HL-60 (cell line): ENCODE measurements around the gene DYSF.

ENCODE experiments used
- DNase-seq, 2 experiments: peaks; one replicate each; pipeline ENCODE4 v3.0.0-alpha.2; 2010 to 2020; ENCODE audit warnings: low read depth in 1 of 2, low spot score in 1 of 2
- H3K27ac ChIP-seq: fragments of 250-450 bp; sonication (Bioruptor Pico); replicated peaks from 2 replicates; pipeline ENCODE4 v1.5.1; 2020; ENCODE audit warnings: mild to moderate bottlenecking, moderate library complexity
- H3K27me3 ChIP-seq: fragments of 250-450 bp; sonication (Bioruptor Pico); 2 replicates; pipeline ENCODE4 v1.5.1; 2021; ENCODE audit warnings: mild to moderate bottlenecking, moderate library complexity; ENCODE audit not compliant: insufficient read depth, poor library complexity, severe bottlenecking
- H3K4me3 ChIP-seq: replicated peaks from 2 replicates; pipeline ENCODE4 v1.5.1; 2011; ENCODE audit warnings: mild to moderate bottlenecking, control low read depth, low read length; ENCODE audit not compliant: insufficient read depth
- CTCF ChIP-seq: IDR thresholded peaks from one replicate; pipeline ENCODE4 v1.5.1; 2011; ENCODE audit warnings: low read length, control low read depth, inconsistent platforms; ENCODE audit not compliant: insufficient read depth
- GABPA ChIP-seq: IDR thresholded peaks from 2 replicates; pipeline ENCODE4 v1.6.1; 2012; ENCODE audit warnings: low read depth
- POLR2AphosphoS5 ChIP-seq: IDR thresholded peaks from 2 replicates; pipeline ENCODE4 v1.6.1; 2012; ENCODE audit warnings: low read depth
- SPI1 ChIP-seq: IDR thresholded peaks from 2 replicates; pipeline ENCODE4 v1.6.1; 2012; ENCODE audit warnings: low read depth, mild to moderate bottlenecking, borderline replicate concordance
- TF ChIP-seq, protein P1 (sequence below): IDR thresholded peaks from 2 replicates; pipeline ENCODE4 v1.6.1; 2012; ENCODE audit warnings: low read depth; ENCODE audit not compliant: insufficient replicate concordance

Gene DYSF

GRCh38 chr2:71595569-71595968, 142.2 kb downstream of the DYSF start:
- no peak overlapping the region for H3K27ac ChIP-seq
- H3K4me3 ChIP-seq: no peak overlapping the region
- TF ChIP-seq, protein P1, sequence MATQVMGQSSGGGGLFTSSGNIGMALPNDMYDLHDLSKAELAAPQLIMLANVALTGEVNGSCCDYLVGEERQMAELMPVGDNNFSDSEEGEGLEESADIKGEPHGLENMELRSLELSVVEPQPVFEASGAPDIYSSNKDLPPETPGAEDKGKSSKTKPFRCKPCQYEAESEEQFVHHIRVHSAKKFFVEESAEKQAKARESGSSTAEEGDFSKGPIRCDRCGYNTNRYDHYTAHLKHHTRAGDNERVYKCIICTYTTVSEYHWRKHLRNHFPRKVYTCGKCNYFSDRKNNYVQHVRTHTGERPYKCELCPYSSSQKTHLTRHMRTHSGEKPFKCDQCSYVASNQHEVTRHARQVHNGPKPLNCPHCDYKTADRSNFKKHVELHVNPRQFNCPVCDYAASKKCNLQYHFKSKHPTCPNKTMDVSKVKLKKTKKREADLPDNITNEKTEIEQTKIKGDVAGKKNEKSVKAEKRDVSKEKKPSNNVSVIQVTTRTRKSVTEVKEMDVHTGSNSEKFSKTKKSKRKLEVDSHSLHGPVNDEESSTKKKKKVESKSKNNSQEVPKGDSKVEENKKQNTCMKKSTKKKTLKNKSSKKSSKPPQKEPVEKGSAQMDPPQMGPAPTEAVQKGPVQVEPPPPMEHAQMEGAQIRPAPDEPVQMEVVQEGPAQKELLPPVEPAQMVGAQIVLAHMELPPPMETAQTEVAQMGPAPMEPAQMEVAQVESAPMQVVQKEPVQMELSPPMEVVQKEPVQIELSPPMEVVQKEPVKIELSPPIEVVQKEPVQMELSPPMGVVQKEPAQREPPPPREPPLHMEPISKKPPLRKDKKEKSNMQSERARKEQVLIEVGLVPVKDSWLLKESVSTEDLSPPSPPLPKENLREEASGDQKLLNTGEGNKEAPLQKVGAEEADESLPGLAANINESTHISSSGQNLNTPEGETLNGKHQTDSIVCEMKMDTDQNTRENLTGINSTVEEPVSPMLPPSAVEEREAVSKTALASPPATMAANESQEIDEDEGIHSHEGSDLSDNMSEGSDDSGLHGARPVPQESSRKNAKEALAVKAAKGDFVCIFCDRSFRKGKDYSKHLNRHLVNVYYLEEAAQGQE: no peak
- TF ChIP-seq GABPA: no peak
- no peak for TF ChIP-seq POLR2AphosphoS5
- TF ChIP-seq SPI1: no peak
- TF ChIP-seq CTCF: no peak
- H3K27me3 ChIP-seq: no peaks in the 10 kb centered on the region
- DNase-seq: no peak

GRCh38 chr2:71596011-71596410, 142.7 kb downstream of the DYSF start:
- no peak overlapping the region for H3K27ac ChIP-seq
- DNase-seq: no peak
- no peak overlapping the region for H3K4me3 ChIP-seq

GRCh38 chr2:71597756-71598155, 144.4 kb downstream of the DYSF start:
- Histone ChIP-seq H3K27ac (no peak overlapping the region), H3K4me3 (no peak overlapping the region), H3K27me3 (no peaks in the 10 kb centered on the region)
- no peak for DNase-seq
- TF ChIP-seq SPI1: no peak
- no peak for TF ChIP-seq POLR2AphosphoS5
- TF ChIP-seq GABPA: no peak
- TF ChIP-seq CTCF: no peak
- TF ChIP-seq, protein P1: no peak

More at GRCh38 chr2:71596011-71596410, 142.7 kb downstream of the DYSF start:
- H3K27me3 ChIP-seq: no peaks in the 10 kb centered on the region
- TF ChIP-seq, protein P1: no peak
- TF ChIP-seq CTCF (no peak), GABPA (no peak), SPI1 (no peak), POLR2AphosphoS5 (no peak)
